ENCODE results near the gene FBXL7.

DNA sequence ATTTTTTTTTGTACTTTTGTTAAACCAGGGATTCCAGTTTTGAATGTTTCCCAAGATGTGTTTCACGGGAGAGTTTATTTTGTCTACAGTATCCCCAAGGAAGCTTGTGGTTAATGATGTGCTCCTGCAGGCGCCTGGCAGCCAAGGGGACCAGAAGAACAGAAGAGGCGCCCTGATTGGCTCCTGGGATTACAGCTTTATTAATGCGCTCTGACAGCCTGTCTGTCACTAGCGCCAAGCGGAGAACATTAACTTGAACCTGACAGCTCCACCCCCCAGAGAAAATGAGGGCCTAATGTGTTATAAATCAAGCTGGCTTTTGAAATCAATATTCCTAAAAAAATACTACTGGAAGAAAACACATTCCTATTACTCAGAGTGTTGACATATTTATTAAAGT, 5.0 kb upstream of the FBXL7 start:
- TF ChIP-seq, protein P1, sequence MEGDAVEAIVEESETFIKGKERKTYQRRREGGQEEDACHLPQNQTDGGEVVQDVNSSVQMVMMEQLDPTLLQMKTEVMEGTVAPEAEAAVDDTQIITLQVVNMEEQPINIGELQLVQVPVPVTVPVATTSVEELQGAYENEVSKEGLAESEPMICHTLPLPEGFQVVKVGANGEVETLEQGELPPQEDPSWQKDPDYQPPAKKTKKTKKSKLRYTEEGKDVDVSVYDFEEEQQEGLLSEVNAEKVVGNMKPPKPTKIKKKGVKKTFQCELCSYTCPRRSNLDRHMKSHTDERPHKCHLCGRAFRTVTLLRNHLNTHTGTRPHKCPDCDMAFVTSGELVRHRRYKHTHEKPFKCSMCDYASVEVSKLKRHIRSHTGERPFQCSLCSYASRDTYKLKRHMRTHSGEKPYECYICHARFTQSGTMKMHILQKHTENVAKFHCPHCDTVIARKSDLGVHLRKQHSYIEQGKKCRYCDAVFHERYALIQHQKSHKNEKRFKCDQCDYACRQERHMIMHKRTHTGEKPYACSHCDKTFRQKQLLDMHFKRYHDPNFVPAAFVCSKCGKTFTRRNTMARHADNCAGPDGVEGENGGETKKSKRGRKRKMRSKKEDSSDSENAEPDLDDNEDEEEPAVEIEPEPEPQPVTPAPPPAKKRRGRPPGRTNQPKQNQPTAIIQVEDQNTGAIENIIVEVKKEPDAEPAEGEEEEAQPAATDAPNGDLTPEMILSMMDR (IDR thresholded peaks at IDR 0.05), result no peak
- TF ChIP-seq POLR2AphosphoS5 (IDR thresholded peaks at IDR 0.05; ENCODE audit: low read depth, low read length), result no peak
- no peak for TF ChIP-seq SIN3A (IDR thresholded peaks at IDR 0.05; ENCODE audit: borderline replicate concordance, insufficient read depth, low read depth, low read length)
- TF ChIP-seq, protein P2, sequence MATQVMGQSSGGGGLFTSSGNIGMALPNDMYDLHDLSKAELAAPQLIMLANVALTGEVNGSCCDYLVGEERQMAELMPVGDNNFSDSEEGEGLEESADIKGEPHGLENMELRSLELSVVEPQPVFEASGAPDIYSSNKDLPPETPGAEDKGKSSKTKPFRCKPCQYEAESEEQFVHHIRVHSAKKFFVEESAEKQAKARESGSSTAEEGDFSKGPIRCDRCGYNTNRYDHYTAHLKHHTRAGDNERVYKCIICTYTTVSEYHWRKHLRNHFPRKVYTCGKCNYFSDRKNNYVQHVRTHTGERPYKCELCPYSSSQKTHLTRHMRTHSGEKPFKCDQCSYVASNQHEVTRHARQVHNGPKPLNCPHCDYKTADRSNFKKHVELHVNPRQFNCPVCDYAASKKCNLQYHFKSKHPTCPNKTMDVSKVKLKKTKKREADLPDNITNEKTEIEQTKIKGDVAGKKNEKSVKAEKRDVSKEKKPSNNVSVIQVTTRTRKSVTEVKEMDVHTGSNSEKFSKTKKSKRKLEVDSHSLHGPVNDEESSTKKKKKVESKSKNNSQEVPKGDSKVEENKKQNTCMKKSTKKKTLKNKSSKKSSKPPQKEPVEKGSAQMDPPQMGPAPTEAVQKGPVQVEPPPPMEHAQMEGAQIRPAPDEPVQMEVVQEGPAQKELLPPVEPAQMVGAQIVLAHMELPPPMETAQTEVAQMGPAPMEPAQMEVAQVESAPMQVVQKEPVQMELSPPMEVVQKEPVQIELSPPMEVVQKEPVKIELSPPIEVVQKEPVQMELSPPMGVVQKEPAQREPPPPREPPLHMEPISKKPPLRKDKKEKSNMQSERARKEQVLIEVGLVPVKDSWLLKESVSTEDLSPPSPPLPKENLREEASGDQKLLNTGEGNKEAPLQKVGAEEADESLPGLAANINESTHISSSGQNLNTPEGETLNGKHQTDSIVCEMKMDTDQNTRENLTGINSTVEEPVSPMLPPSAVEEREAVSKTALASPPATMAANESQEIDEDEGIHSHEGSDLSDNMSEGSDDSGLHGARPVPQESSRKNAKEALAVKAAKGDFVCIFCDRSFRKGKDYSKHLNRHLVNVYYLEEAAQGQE (IDR thresholded peaks at IDR 0.05; ENCODE audit: insufficient read depth in 1 of 2, low read depth in 2 of 2, low read length in 1 of 2), result no peak

Data from Panc1 (cell line).